Esophagus (tissue), 2 donors: ENCODE results near the gene HPD. TPM values are rescaled to one million over a fixed set of nuclear protein-coding genes. Genes with fewer than 3 reads are reported as not detected.
A peak's percentile ranks its signal among the peaks of the same experiment; 100 is the strongest.

ENCODE experiments used
- H3K27ac ChIP-seq, 2 donors: one replicate each; pipeline ENCODE4 v1.5.1; 2013; ENCODE audit warnings: low read depth in 2 of 2, mild to moderate bottlenecking in 2 of 2, inconsistent platforms in 1 of 2, low read length in 1 of 2, moderate library complexity in 1 of 2
- H3K27me3 ChIP-seq, 2 donors: one replicate each; pipeline ENCODE4 v1.6.1; 2013; ENCODE audit warnings: low read length in 2 of 2, control low read depth in 1 of 2, mild to moderate bottlenecking in 1 of 2; ENCODE audit not compliant: insufficient read depth in 2 of 2, control insufficient read depth in 1 of 2
- H3K36me3 ChIP-seq, 2 donors: one replicate each; pipeline ENCODE4 v1.6.1; 2013; ENCODE audit warnings: low read length in 1 of 2; ENCODE audit not compliant: control insufficient read depth in 2 of 2, insufficient read depth in 2 of 2
- H3K4me1 ChIP-seq, 2 donors: one replicate each; pipeline ENCODE4 v1.6.1; 2013; ENCODE audit warnings: low read length in 1 of 2; ENCODE audit not compliant: control insufficient read depth in 2 of 2, insufficient read depth in 2 of 2
- H3K4me3 ChIP-seq, 2 donors: one replicate each; pipeline ENCODE4 v1.5.1; 2013; ENCODE audit warnings: low read length in 2 of 2, mild to moderate bottlenecking in 2 of 2, low read depth in 1 of 2, moderate library complexity in 1 of 2
- H3K9me3 ChIP-seq, 2 donors: one replicate each; pipeline ENCODE4 v1.6.1; 2013; ENCODE audit warnings: mild to moderate bottlenecking in 2 of 2, low read depth in 1 of 2, low read length in 1 of 2, moderate library complexity in 1 of 2; ENCODE audit not compliant: control insufficient read depth in 2 of 2, insufficient read depth in 1 of 2
- WGBS, 2 donors: extraction: QIAGEN DNeasy Blood & Tissue Kit; methylation state at CpG; one replicate each; pipeline ENCODE4 v1.1.7; 2013; 5-methylcytosine and 5-hydroxymethylcytosine counted together
- polyA plus RNA-seq, 2 donors: library from polyadenylated mRNA; stranded (reverse); fragments of 200-250 nt; gene quantifications; one replicate each; pipeline ENCODE4 v1.2.3, GENCODE V29; 2013
- donor health status: healthy with polysubstance abuse.
- donor health status: Bipolar disorder and iron deficiency.

HPD gene
- polyA plus RNA-seq, 2 donors, result 0.29 to 0.31 TPM

GRCh38 chr12:121789800-121790728, 68.6 kb downstream of the HPD start:
- Histone ChIP-seq H3K27me3 (no peaks in the 10 kb centered on the region), H3K4me3 (no peak overlapping the region), H3K9me3 (peaks cover 0 to 2% of the 10 kb centered on the region in 2 donors), H3K36me3 (peaks cover 0 to under 1% of the 10 kb centered on the region in 2 donors), H3K27ac (peak overlapping the region; percentile 69), H3K4me1 (peaks cover 0 to 18% of the 10 kb centered on the region in 2 donors)
- WGBS, 2 donors, result 69 to 74% methylated on average over 28 of the region's 28 CpGs

Other genes with a start within 250 kb of the HPD start
- 1 to 10 TPM; 2.4 to 9.5 TPM for gene ORAI1, start 232.3 kb downstream of the HPD start, polyA plus RNA-seq
- gene MORN3, start 189.2 kb downstream of the HPD start, polyA plus RNA-seq, result under 1 TPM; 0.12 to 0.13 TPM
- 1 to 10 TPM; 1.9 to 5.1 TPM for gene TMEM120B, start 146.1 kb downstream of the HPD start, polyA plus RNA-seq
- 1 to 10 TPM; 5.8 to 6.4 TPM for gene RHOF, start 65.2 kb downstream of the HPD start, polyA plus RNA-seq
- gene SETD1B, start 54.9 kb downstream of the HPD start, polyA plus RNA-seq, result 10 to 100 TPM in 1 of 2 donors, 1 to 10 TPM in 1; 7.7 to 12.8 TPM
- gene PSMD9, start 29.9 kb upstream of the HPD start, polyA plus RNA-seq, result 10 to 100 TPM; 18.3 to 88.2 TPM
- under 1 TPM; 0.33 to 0.42 TPM for gene CFAP251, start 59.7 kb upstream of the HPD start, polyA plus RNA-seq
- gene BCL7A, start 163.0 kb upstream of the HPD start, polyA plus RNA-seq, result 1 to 10 TPM; 1.0 to 2.1 TPM
- 10 to 100 TPM in 1 of 2 donors, 1 to 10 TPM in 1; 8.2 to 18.0 TPM for gene MLXIP, start 219.9 kb upstream of the HPD start, polyA plus RNA-seq